CD4-positive, CD25-positive, alpha-beta regulatory T cell (primary cell): ENCODE data around the gene KIAA1191. TPM values are rescaled to one million over a fixed set of nuclear protein-coding genes. Genes with fewer than 3 reads are reported as not detected.
A peak's percentile ranks its signal among the peaks of the same experiment; 100 is the strongest.
"Not testable (repeated sequence)": the region's sequence is repeated elsewhere in the genome, so short reads cannot be mapped to it uniquely, and the experiment has no call there.

ENCODE experiments used
- ATAC-seq, 2 donors: fragments of 150-1000 bp; cut with Tn5 transposase; one replicate each; pipeline ENCODE4 v1.10.0; 2021; ENCODE audit warnings: low read depth in 2 of 2, moderate number of reproducible peaks in 2 of 2, moderate library complexity in 1 of 2
- DNase-seq, 3 donors: peaks; one replicate each; pipeline versions ENCODE4 v3.0.0 to v3.0.0-alpha.2; 2012 to 2022; ENCODE audit warnings: mixed read lengths in 1 of 3
- H3K27ac ChIP-seq: one replicate; pipeline ENCODE4 v1.7.0; 2013; ENCODE audit warnings: mild to moderate bottlenecking, low read length; ENCODE audit not compliant: insufficient read depth, poor library complexity, severe bottlenecking
- H3K27me3 ChIP-seq: one replicate; pipeline ENCODE4 v1.7.0; 2013; ENCODE audit warnings: low read length; ENCODE audit not compliant: control insufficient read depth, insufficient read depth
- H3K36me3 ChIP-seq: one replicate; pipeline ENCODE4 v1.7.0; 2013; ENCODE audit warnings: mild to moderate bottlenecking, low read length, moderate library complexity; ENCODE audit not compliant: control insufficient read depth, insufficient read depth
- H3K4me1 ChIP-seq: 2 replicates; pipeline ENCODE4 v1.7.0; 2013; ENCODE audit warnings: mild to moderate bottlenecking, low read length; ENCODE audit not compliant: insufficient read depth, control insufficient read depth, poor library complexity, severe bottlenecking
- H3K4me3 ChIP-seq: one replicate; pipeline ENCODE4 v1.7.0; 2013; ENCODE audit warnings: low read depth, mild to moderate bottlenecking, low read length, moderate library complexity
- H3K9me3 ChIP-seq, 2 experiments: 1 replicate in 1 of 2; 2 replicates in 1 of 2; pipeline ENCODE4 v1.7.0; 2013; ENCODE audit warnings: low read length in 2 of 2, mild to moderate bottlenecking in 1 of 2, moderate library complexity in 1 of 2; ENCODE audit not compliant: control insufficient read depth in 2 of 2
- H3K27ac Mint-ChIP-seq, 3 donors: one replicate each; pipeline ENCODE4 v1.8.0; 2020 to 2022; ENCODE audit warnings: mild to moderate bottlenecking in 3 of 3, mixed read lengths in 3 of 3, moderate library complexity in 2 of 3
- H3K27me3 Mint-ChIP-seq: one replicate; pipeline ENCODE4 v1.8.0; 2022; ENCODE audit warnings: mild to moderate bottlenecking, mixed read lengths
- H3K36me3 Mint-ChIP-seq: one replicate; pipeline ENCODE4 v1.8.0; 2020; ENCODE audit warnings: mixed read lengths
- H3K4me1 Mint-ChIP-seq, 4 donors: one replicate each; pipeline ENCODE4 v1.8.0; 2020 to 2022; ENCODE audit warnings: mixed read lengths in 4 of 4, mild to moderate bottlenecking in 1 of 4
- H3K4me3 Mint-ChIP-seq, 4 donors: one replicate each; pipeline ENCODE4 v1.8.0; 2020 to 2022; ENCODE audit warnings: mild to moderate bottlenecking in 4 of 4, mixed read lengths in 4 of 4, moderate library complexity in 3 of 4
- H3K9me3 Mint-ChIP-seq, 7 donors: one replicate each; pipeline ENCODE4 v1.8.0; 2020 to 2022; ENCODE audit warnings: mixed read lengths in 7 of 7, mild to moderate bottlenecking in 3 of 7, moderate library complexity in 2 of 7
- polyA plus RNA-seq, 4 donors: library from polyadenylated mRNA; unstranded; fragments of 300-500 nt; fragmentation: Illumina TruSeq; gene quantifications; one replicate each; pipeline ENCODE4 v1.2.3, GENCODE V29; 2021
- total RNA-seq: library from RNA; stranded (reverse); gene quantifications from one replicate; pipeline ENCODE4 v1.2.3, GENCODE V29; 2022

Gene KIAA1191
- total RNA-seq: 60.9 TPM
- 10 to 100 TPM; 59.0 to 68.9 (median 60.9) TPM for polyA plus RNA-seq

DNA sequence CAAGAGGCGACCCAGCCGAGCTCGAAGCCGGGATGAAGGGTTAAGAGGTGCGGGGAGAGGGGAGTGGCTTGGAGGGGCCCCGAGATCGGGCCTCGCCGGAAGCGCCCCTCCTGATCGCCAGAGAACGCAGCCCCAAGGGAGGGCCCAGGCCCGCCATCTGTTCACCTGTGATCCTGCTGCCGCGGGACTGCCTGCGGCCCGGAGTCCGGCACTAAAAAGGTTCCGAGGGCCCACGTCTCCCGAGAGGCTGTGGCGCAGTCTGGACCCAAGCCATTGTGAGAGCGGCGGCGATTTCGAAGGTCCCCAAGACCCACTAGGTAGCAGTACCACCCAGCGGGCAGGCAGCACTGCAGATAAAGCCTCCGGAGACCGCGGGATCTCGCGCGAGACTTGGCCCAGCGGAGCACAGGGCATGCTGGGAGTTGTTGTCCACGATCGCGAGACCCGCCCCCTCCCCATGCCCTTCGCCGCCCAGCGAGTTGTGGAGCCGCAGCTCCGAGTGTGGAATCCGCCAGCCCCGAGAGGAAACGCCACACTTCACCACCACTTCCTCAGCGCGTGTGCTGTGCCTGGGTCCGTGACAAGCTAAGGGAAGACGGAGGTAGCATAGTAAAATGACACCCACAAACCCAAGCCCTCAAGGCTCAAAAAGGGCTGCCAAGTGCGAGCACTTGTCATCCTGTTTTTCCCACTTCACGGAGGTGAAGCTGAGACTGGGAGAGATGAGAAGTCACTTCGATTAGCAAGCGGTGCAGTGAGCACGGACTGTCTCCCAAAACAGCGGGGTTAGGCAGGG lies at the start of gene KIAA1191:
Gene KIAA1191, minus strand, starts transcription at position 328 of the 796 bp plus-strand sequence. CDS start 2,256 bp downstream, outside the sequence.
- Histone ChIP-seq H3K9me3 (no peaks in the 10 kb centered on the region), H3K36me3 (peaks cover 13% of the 10 kb centered on the region), H3K27ac (peak within 1 kb of the TSS; percentile 86), H3K4me1 (peaks cover 42% of the 10 kb centered on the region), H3K27me3 (no peaks in the 10 kb centered on the region), H3K4me3 (peak within 1 kb of the TSS; percentile 79)
- peaks cover 13 to 52% (median 30%) of the 10 kb centered on the region in 4 donors for H3K4me1 Mint-ChIP-seq
- H3K27me3 Mint-ChIP-seq: no peaks in the 10 kb centered on the region
- peak within 1 kb of the TSS; percentile 97 to 99 (median 99) for H3K4me3 Mint-ChIP-seq
- no peaks in the 10 kb centered on the region for H3K9me3 Mint-ChIP-seq
- H3K27ac Mint-ChIP-seq: peak within 1 kb of the TSS; percentile 95 to 98 (median 98)
- peak; percentile 93 to 98 (median 94) for DNase-seq
- H3K36me3 Mint-ChIP-seq: peaks cover 14% of the 10 kb centered on the region
- ATAC-seq: peak; percentile 92 to 95

- no peaks in the 10 kb centered on the region for H3K9me3 ChIP-seq
- H3K27ac ChIP-seq: no peak overlapping the region
- ATAC-seq (no peak), DNase-seq (no peak)
- H3K4me3 Mint-ChIP-seq: peak overlapping the region in 1 of 4 donors; percentile 68
- no peaks in the 10 kb centered on the region for H3K9me3 Mint-ChIP-seq
- H3K27me3 ChIP-seq: no peaks in the 10 kb centered on the region
- H3K27ac Mint-ChIP-seq: no peak overlapping the region
- H3K27me3 Mint-ChIP-seq: no peaks in the 10 kb centered on the region
- peaks cover 31% of the 10 kb centered on the region for H3K36me3 ChIP-seq
- no peak overlapping the region for H3K4me3 ChIP-seq
- peaks cover 23% of the 10 kb centered on the region for H3K36me3 Mint-ChIP-seq
- H3K4me1 ChIP-seq: peaks cover 19% of the 10 kb centered on the region
- peaks cover 11 to 46% (median 26%) of the 10 kb centered on the region in 4 donors for H3K4me1 Mint-ChIP-seq
Observed at GRCh38 chr5:176410486-176411180, 49.1 kb upstream of the KIAA1191 start.

GRCh38 chr5:176409765-176410164 lies 48.2 kb upstream of the KIAA1191 start:
- no peaks in the 10 kb centered on the region for H3K9me3 ChIP-seq
- Mint-ChIP-seq H3K27ac (no peak overlapping the region), H3K36me3 (peaks cover 26% of the 10 kb centered on the region)

DNA sequence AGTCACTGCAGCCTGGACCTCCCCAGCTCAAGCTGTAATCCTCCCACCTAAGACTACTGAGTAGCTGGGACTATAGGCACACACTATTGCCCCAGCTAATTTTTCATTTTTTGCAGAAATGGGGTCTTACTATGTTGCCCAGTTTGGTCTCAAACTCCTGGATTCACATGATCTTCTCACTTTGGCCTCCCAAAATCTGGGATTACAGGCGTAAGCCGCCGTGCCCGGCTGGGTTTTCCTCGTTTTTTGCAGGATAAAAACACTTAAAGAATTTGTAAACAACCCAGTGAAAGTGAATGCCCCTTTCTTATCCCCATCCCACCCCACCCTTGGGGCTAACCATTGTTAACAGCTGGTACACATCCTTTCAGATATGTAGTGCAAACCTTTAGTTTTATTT lies 47.0 kb upstream of the KIAA1191 start:
- H3K4me1 Mint-ChIP-seq: peaks cover 0 to 25% (median 10%) of the 10 kb centered on the region in 4 donors

More at GRCh38 chr5:176409765-176410164, 48.2 kb upstream of the KIAA1191 start:
- Histone ChIP-seq H3K27ac (no peak overlapping the region), H3K36me3 (peaks cover 34% of the 10 kb centered on the region), H3K4me3 (no peak overlapping the region), H3K27me3 (no peaks in the 10 kb centered on the region), H3K4me1 (peaks cover 11% of the 10 kb centered on the region)
- ATAC-seq (no peak), DNase-seq (no peak)
- Mint-ChIP-seq H3K4me3 (no peak overlapping the region), H3K27me3 (no peaks in the 10 kb centered on the region), H3K4me1 (peaks cover 4 to 37% (median 19%) of the 10 kb centered on the region in 4 donors), H3K9me3 (no peaks in the 10 kb centered on the region)

DNA sequence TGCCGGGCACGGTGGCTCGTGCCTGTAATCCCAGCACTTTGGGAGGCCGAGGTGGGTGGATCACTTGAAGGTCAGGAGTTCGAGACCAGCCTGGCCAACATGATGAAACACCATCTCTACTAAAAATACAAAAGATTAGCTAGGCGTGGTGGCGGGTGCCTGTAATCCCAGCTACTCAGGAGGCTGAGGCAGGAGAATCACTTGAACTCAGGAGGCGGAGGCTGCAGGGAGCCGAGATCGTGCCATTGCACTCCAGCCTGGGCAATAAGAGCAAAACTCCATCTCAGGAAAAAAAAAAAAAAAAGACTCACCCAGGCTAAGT lies 46.6 kb upstream of the KIAA1191 start:
- H3K27ac Mint-ChIP-seq, H3K9me3 ChIP-seq, H3K4me3 ChIP-seq, H3K9me3 Mint-ChIP-seq, H3K4me3 Mint-ChIP-seq, DNase-seq, ATAC-seq, H3K27ac ChIP-seq, H3K4me1 ChIP-seq, H3K27me3 Mint-ChIP-seq, H3K27me3 ChIP-seq: not testable (repeated sequence)
- peaks cover 36% of the 10 kb centered on the region for H3K36me3 ChIP-seq
- Mint-ChIP-seq H3K4me1 (peaks cover 0 to 21% (median 10%) of the 10 kb centered on the region in 4 donors), H3K36me3 (peaks cover 26% of the 10 kb centered on the region)

More for the DNA sequence above, 47.0 kb upstream of the KIAA1191 start:
- DNase-seq (no peak), ATAC-seq (no peak)
- peaks cover 36% of the 10 kb centered on the region for H3K36me3 ChIP-seq
- no peak overlapping the region for H3K4me3 ChIP-seq
- H3K4me3 Mint-ChIP-seq: no peak overlapping the region
- no peaks in the 10 kb centered on the region for H3K9me3 ChIP-seq
- H3K27ac Mint-ChIP-seq: no peak overlapping the region
- peaks cover 26% of the 10 kb centered on the region for H3K36me3 Mint-ChIP-seq
- H3K27me3 Mint-ChIP-seq: no peaks in the 10 kb centered on the region
- no peak overlapping the region for H3K27ac ChIP-seq
- peaks cover under 1% of the 10 kb centered on the region for H3K4me1 ChIP-seq
- H3K9me3 Mint-ChIP-seq: no peaks in the 10 kb centered on the region
- H3K27me3 ChIP-seq: no peaks in the 10 kb centered on the region

- no peak for DNase-seq
- no peak overlapping the region for H3K4me3 Mint-ChIP-seq
- Histone ChIP-seq H3K9me3 (no peaks in the 10 kb centered on the region), H3K4me1 (no peaks in the 10 kb centered on the region), H3K36me3 (peaks cover 36% of the 10 kb centered on the region), H3K27me3 (no peaks in the 10 kb centered on the region), H3K4me3 (no peak overlapping the region), H3K27ac (no peak overlapping the region)
- H3K27ac Mint-ChIP-seq: peak overlapping the region in 1 of 3 donors; percentile 69
- no peaks in the 10 kb centered on the region for H3K9me3 Mint-ChIP-seq
- H3K4me1 Mint-ChIP-seq: peaks cover 0 to 16% (median 8%) of the 10 kb centered on the region in 4 donors
- no peaks in the 10 kb centered on the region for H3K27me3 Mint-ChIP-seq
- peaks cover 27% of the 10 kb centered on the region for H3K36me3 Mint-ChIP-seq
- ATAC-seq: no peak
Observed at GRCh38 chr5:176407456-176408251, 46.1 kb upstream of the KIAA1191 start.

- H3K4me1 ChIP-seq: no peaks in the 10 kb centered on the region
- H3K27ac ChIP-seq: no peak overlapping the region
- Mint-ChIP-seq H3K4me1 (peaks cover 0 to 10% (median 7%) of the 10 kb centered on the region in 4 donors), H3K9me3 (no peaks in the 10 kb centered on the region), H3K4me3 (no peak overlapping the region), H3K27ac (peak overlapping the region in 1 of 3 donors; percentile 62), H3K27me3 (no peaks in the 10 kb centered on the region), H3K36me3 (peaks cover 28% of the 10 kb centered on the region)
- no peaks in the 10 kb centered on the region for H3K27me3 ChIP-seq
- ATAC-seq (peak in 1 of 2 donors; percentile 20), DNase-seq (no peak)
- H3K4me3 ChIP-seq: no peak overlapping the region
- H3K9me3 ChIP-seq: no peaks in the 10 kb centered on the region
- peaks cover 36% of the 10 kb centered on the region for H3K36me3 ChIP-seq
Observed at GRCh38 chr5:176406436-176407052, 45.0 kb upstream of the KIAA1191 start.
